NCI-H524 (cell line): ENCODE measurements around the gene RWDD1.
A peak's percentile ranks its signal among the peaks of the same experiment; 100 is the strongest.
"Not testable (repeated sequence)": the region's sequence is repeated elsewhere in the genome, so short reads cannot be mapped to it uniquely, and the experiment has no call there.

Experiments
- DNase-seq, 2 experiments: peaks; one replicate each; lab custom pipeline; 2025; lab: John Stamatoyannopoulos, UW

The RWDD1 gene

GRCh38 chr6:116560130-116560529, 11.2 kb upstream of the RWDD1 start:
- DNase-seq, result no peak

- peak; percentile 9 to 62 for DNase-seq
These were observed 9.8 kb upstream of the RWDD1 start for GRCh38 chr6:116561377-116562018.

GRCh38 chr6:116562019-116562403, 9.3 kb upstream of the RWDD1 start:
- no peak for DNase-seq

GRCh38 chr6:116562614-116563013, 8.7 kb upstream of the RWDD1 start:
- no peak for DNase-seq

- DNase-seq, result no peak
These were observed 7.5 kb upstream of the RWDD1 start for GRCh38 chr6:116563830-116564229.

- no peak for DNase-seq
These were observed 7.0 kb upstream of the RWDD1 start for GRCh38 chr6:116564311-116564710.

- DNase-seq, result no peak
These were observed 6.1 kb upstream of the RWDD1 start for GRCh38 chr6:116564921-116565872.

GRCh38 chr6:116568111-116568510, 3.2 kb upstream of the RWDD1 start:
- DNase-seq, result no peak

GRCh38 chr6:116568821-116569755, 2.2 kb upstream of the RWDD1 start:
- DNase-seq, result no peak

- no peak for DNase-seq
These were observed 338 bp downstream of the RWDD1 start for GRCh38 chr6:116571683-116572000.

GRCh38 chr6:116572162-116572561, 858 bp downstream of the RWDD1 start:
- DNase-seq, result peak; percentile 11 to 59

GRCh38 chr6:116575227-116575626, 3.9 kb downstream of the RWDD1 start:
- no peak for DNase-seq

- DNase-seq, result no peak
These were observed 6.2 kb downstream of the RWDD1 start for GRCh38 chr6:116577486-116577885.

GRCh38 chr6:116578335-116578734, 7.0 kb downstream of the RWDD1 start:
- DNase-seq, result no peak

GRCh38 chr6:116579143-116579542, 7.8 kb downstream of the RWDD1 start:
- DNase-seq, result no peak

- no peak for DNase-seq
These were observed 8.9 kb downstream of the RWDD1 start for GRCh38 chr6:116580198-116580597.

- DNase-seq, result no peak
These were observed 15.0 kb downstream of the RWDD1 start for GRCh38 chr6:116586276-116586675.

GRCh38 chr6:116586738-116587137, 15.4 kb downstream of the RWDD1 start:
- no peak for DNase-seq

GRCh38 chr6:116595247-116595646, 23.9 kb downstream of the RWDD1 start:
- DNase-seq, result no peak

- no peak for DNase-seq
These were observed 25.5 kb downstream of the RWDD1 start for GRCh38 chr6:116596815-116597214.

- DNase-seq, result not testable (repeated sequence)
These were observed 32.6 kb downstream of the RWDD1 start for GRCh38 chr6:116603916-116604315.

GRCh38 chr6:116604868-116605267, 33.6 kb downstream of the RWDD1 start:
- not testable (repeated sequence) for DNase-seq
